Calu3 (cell line): ENCODE measurements around the gene VPS50. TPM values are rescaled to one million over a fixed set of nuclear protein-coding genes. Genes with fewer than 3 reads are reported as not detected.

Experiments
- BruUV-seq: library from RNA; stranded (reverse); fragments of 400-500 nt; replicated peaks from 2 replicates; lab custom pipeline; 2021; lab: Mats Ljungman, UMichigan
- CTCF ChIA-PET: fragments of 300-600 bp; sonication (Branson Sonifier 250); formaldehyde crosslinking; loops from one replicate; lab custom pipeline; 2022; ENCODE audit warnings: antibody characterized with exemption; lab: Charles Lee
- DNase-seq: peaks from one replicate; pipeline ENCODE4 v3.0.0; 2022
- H3K27ac Mint-ChIP-seq: one replicate; pipeline ENCODE4 v1.8.0; 2022; ENCODE audit warnings: mixed read lengths; ENCODE audit not compliant: unreplicated experiment
- H3K27me3 Mint-ChIP-seq: one replicate; pipeline ENCODE4 v1.8.0; 2022; ENCODE audit warnings: mixed read lengths; ENCODE audit not compliant: unreplicated experiment
- H3K36me3 Mint-ChIP-seq: one replicate; pipeline ENCODE4 v1.8.0; 2022; ENCODE audit warnings: mild to moderate bottlenecking, moderate library complexity, mixed read lengths; ENCODE audit not compliant: insufficient read depth, unreplicated experiment
- H3K4me1 Mint-ChIP-seq: one replicate; pipeline ENCODE4 v1.8.0; 2022; ENCODE audit warnings: mild to moderate bottlenecking, low read depth, mixed read lengths; ENCODE audit not compliant: unreplicated experiment
- H3K4me3 Mint-ChIP-seq: one replicate; pipeline ENCODE4 v1.8.0; 2022; ENCODE audit warnings: mild to moderate bottlenecking, low read depth, moderate library complexity, mixed read lengths; ENCODE audit not compliant: unreplicated experiment
- H3K9me3 Mint-ChIP-seq: one replicate; pipeline ENCODE4 v1.8.0; 2022; ENCODE audit warnings: low read depth, mixed read lengths; ENCODE audit not compliant: unreplicated experiment
- CTCF ChIP-seq: fragments of 200-600 bp; IDR thresholded peaks from one replicate; pipeline ENCODE4 v1.8.0; 2022; ENCODE audit warnings: antibody characterized with exemption; ENCODE audit not compliant: unreplicated experiment
- intact Hi-C: fragments of 100-400 bp; cut with micrococcal nuclease; formaldehyde crosslinking; loops from one replicate; pipeline ENCODE4 v1.10.0; 2022; ENCODE audit not compliant: unreplicated experiment
- total RNA-seq: library from RNA; stranded (reverse); gene quantifications from 2 replicates; pipeline ENCODE4 v1.2.3, GENCODE V29; 2022

VPS50 gene
- total RNA-seq, 1 experiment from 2014 or later, result 36.9 TPM

- no TSS peak for BruUV-seq
- no peak for TF ChIP-seq CTCF
- H3K27me3 Mint-ChIP-seq, result no peaks in the 10 kb centered on the region
- no peaks in the 10 kb centered on the region for H3K36me3 Mint-ChIP-seq
- DNase-seq, result no peak
- H3K4me3 Mint-ChIP-seq, result no peak overlapping the region
- intact Hi-C loops, result no loop called here
- CTCF ChIA-PET, result interaction anchor here (0.9 kb wide), 1 partner anchor 49 kb away, joined by 3 read pairs; no protein-coding TSS in a partner anchor
- no peaks in the 10 kb centered on the region for H3K9me3 Mint-ChIP-seq
- H3K27ac Mint-ChIP-seq, result no peak overlapping the region
- H3K4me1 Mint-ChIP-seq, result no peaks in the 10 kb centered on the region
Measured at GRCh38 chr7:93203496-93203895, 28.7 kb upstream of the VPS50 start.

- TF ChIP-seq CTCF, result no peak
- CTCF ChIA-PET, result no interaction called here
- Mint-ChIP-seq H3K4me1 (no peaks in the 10 kb centered on the region), H3K27me3 (no peaks in the 10 kb centered on the region), H3K27ac (no peak overlapping the region), H3K9me3 (no peaks in the 10 kb centered on the region), H3K36me3 (no peaks in the 10 kb centered on the region), H3K4me3 (no peak overlapping the region)
- intact Hi-C loops, result no loop called here
- DNase-seq, result no peak
- no TSS peak for BruUV-seq
Measured at GRCh38 chr7:93205046-93205445, 27.1 kb upstream of the VPS50 start.

- no peaks in the 10 kb centered on the region for H3K4me1 Mint-ChIP-seq
Measured at GRCh38 chr7:93211228-93211818, 20.8 kb upstream of the VPS50 start.

GRCh38 chr7:93212881-93213280, 19.3 kb upstream of the VPS50 start:
- CTCF ChIA-PET, result no interaction called here
- intact Hi-C loops, result no loop called here

More at GRCh38 chr7:93211228-93211818, 20.8 kb upstream of the VPS50 start:
- CTCF ChIA-PET, result interaction anchor here (0.6 kb wide), 1 partner anchor 31 kb away, joined by 4 read pairs; no protein-coding TSS in a partner anchor
- Mint-ChIP-seq H3K36me3 (no peaks in the 10 kb centered on the region), H3K27me3 (peaks cover 33% of the 10 kb centered on the region), H3K27ac (no peak overlapping the region), H3K4me3 (no peak overlapping the region), H3K9me3 (no peaks in the 10 kb centered on the region)
- no TSS peak for BruUV-seq
- DNase-seq, result no peak
- TF ChIP-seq CTCF, result no peak
- intact Hi-C loops, result no loop called here

More at GRCh38 chr7:93212881-93213280, 19.3 kb upstream of the VPS50 start:
- Mint-ChIP-seq H3K4me1 (no peaks in the 10 kb centered on the region), H3K9me3 (no peaks in the 10 kb centered on the region), H3K36me3 (no peaks in the 10 kb centered on the region), H3K27me3 (peaks cover 33% of the 10 kb centered on the region), H3K27ac (no peak overlapping the region), H3K4me3 (no peak overlapping the region)
- no peak for DNase-seq
- BruUV-seq, result no TSS peak
- TF ChIP-seq CTCF, result no peak
